ENCODE results near the gene RIN3.

DNA sequence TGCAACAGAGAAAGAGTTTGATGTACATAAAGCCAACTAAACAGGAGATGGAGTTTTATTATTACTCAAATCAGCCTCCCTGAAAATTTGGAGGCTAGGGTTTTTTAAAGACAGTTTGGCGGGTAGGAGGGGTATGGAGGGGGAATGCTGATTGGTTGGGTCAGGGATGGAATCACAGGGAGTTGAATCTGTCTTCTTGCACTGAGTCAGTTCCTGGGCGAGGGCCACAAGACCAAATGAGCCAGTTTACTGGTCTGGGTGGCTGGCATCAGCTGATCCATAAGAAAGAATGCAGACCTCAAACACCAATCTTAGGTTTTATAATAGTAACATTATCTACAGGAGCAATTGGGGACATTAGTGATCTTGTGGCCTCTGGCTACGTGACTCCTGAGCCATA lies 64.9 kb downstream of the RIN3 start:
- no peak for TF ChIP-seq CTCF (IDR thresholded peaks at IDR 0.05; ENCODE audit: insufficient read depth, low read depth, low read length)
- TF ChIP-seq EZH2 (IDR thresholded peaks at IDR 0.05; ENCODE audit: insufficient read depth, low read length), result no peak

All from astrocyte (in vitro differentiated cells and primary cell).